ENCODE results near the gene ARHGEF12.

ARHGEF12 gene

GRCh38 chr11:120389693-120390584 lies 53.7 kb downstream of the ARHGEF12 start:
- no peak overlapping the region for H3K4me3 ChIP-seq (ENCODE audit: low read length)
- DNase-seq (ENCODE audit: low read depth), result peak; percentile 82
- no peak for TF ChIP-seq CTCF (IDR thresholded peaks at IDR 0.05; ENCODE audit: insufficient read depth, low read depth, low read length, missing control alignments)

GRCh38 chr11:120390585-120390922 lies 54.3 kb downstream of the ARHGEF12 start:
- H3K4me3 ChIP-seq (ENCODE audit: low read length), result no peak overlapping the region
- no peak for TF ChIP-seq CTCF (IDR thresholded peaks at IDR 0.05; ENCODE audit: insufficient read depth, low read depth, low read length, missing control alignments)
- no peak for DNase-seq (ENCODE audit: low read depth)

- no peak overlapping the region for H3K4me3 ChIP-seq (ENCODE audit: low read length)
- no peak for DNase-seq (ENCODE audit: low read depth)
- no peak for TF ChIP-seq CTCF (IDR thresholded peaks at IDR 0.05; ENCODE audit: insufficient read depth, low read depth, low read length, missing control alignments)
Observed at GRCh38 chr11:120391292-120391691, 55.1 kb downstream of the ARHGEF12 start.

GRCh38 chr11:120391854-120392253 lies 55.6 kb downstream of the ARHGEF12 start:
- no peak for DNase-seq (ENCODE audit: low read depth)
- no peak for TF ChIP-seq CTCF (IDR thresholded peaks at IDR 0.05; ENCODE audit: insufficient read depth, low read depth, low read length, missing control alignments)
- H3K4me3 ChIP-seq (ENCODE audit: low read length), result no peak overlapping the region

- no peak for TF ChIP-seq CTCF (IDR thresholded peaks at IDR 0.05; ENCODE audit: insufficient read depth, low read depth, low read length, missing control alignments)
- no peak for DNase-seq (ENCODE audit: low read depth)
- no peak overlapping the region for H3K4me3 ChIP-seq (ENCODE audit: low read length)
Observed at GRCh38 chr11:120392314-120392713, 56.1 kb downstream of the ARHGEF12 start.

GRCh38 chr11:120392793-120393192 lies 56.6 kb downstream of the ARHGEF12 start:
- DNase-seq (ENCODE audit: low read depth), result no peak
- H3K4me3 ChIP-seq (ENCODE audit: low read length), result no peak overlapping the region
- no peak for TF ChIP-seq CTCF (IDR thresholded peaks at IDR 0.05; ENCODE audit: insufficient read depth, low read depth, low read length, missing control alignments)

- no peak for DNase-seq (ENCODE audit: low read depth)
- H3K4me3 ChIP-seq (ENCODE audit: low read length), result no peak overlapping the region
- no peak for TF ChIP-seq CTCF (IDR thresholded peaks at IDR 0.05; ENCODE audit: insufficient read depth, low read depth, low read length, missing control alignments)
Observed at GRCh38 chr11:120394119-120394518, 57.9 kb downstream of the ARHGEF12 start.
